ENCODE measurements around the gene ARHGAP15. TPM values are rescaled to one million over a fixed set of nuclear protein-coding genes. Genes with fewer than 3 reads are reported as not detected.

ARHGAP15 gene
- 25.2 TPM for total RNA-seq

GRCh38 chr2:143128681-143129580 lies at the start of gene ARHGAP15:
TSS of gene ARHGAP15 (plus strand) at chr2:143129419.

Small RNA genes lying within 50 kb of the gene (small RNA-seq; reads per million reads assigned to genes)
- not detected for gene MTND4LP12 (ENCODE audit: low replicate concordance)

Measured in metanephros (tissue), 2 donors.